CD4-positive, alpha-beta T cell treated with Interleukin-6 at 100 ng/mL for 8 hours (primary cell): ENCODE results near the gene HAUS6.
"Not testable (repeated sequence)": the region's sequence is repeated elsewhere in the genome, so short reads cannot be mapped to it uniquely, and the experiment has no call there.

Experiments
- DNase-seq: peaks from one replicate; pipeline ENCODE4 v3.0.0-alpha.2; 2020; ENCODE audit warnings: mixed read lengths, low spot score

Gene HAUS6

DNA sequence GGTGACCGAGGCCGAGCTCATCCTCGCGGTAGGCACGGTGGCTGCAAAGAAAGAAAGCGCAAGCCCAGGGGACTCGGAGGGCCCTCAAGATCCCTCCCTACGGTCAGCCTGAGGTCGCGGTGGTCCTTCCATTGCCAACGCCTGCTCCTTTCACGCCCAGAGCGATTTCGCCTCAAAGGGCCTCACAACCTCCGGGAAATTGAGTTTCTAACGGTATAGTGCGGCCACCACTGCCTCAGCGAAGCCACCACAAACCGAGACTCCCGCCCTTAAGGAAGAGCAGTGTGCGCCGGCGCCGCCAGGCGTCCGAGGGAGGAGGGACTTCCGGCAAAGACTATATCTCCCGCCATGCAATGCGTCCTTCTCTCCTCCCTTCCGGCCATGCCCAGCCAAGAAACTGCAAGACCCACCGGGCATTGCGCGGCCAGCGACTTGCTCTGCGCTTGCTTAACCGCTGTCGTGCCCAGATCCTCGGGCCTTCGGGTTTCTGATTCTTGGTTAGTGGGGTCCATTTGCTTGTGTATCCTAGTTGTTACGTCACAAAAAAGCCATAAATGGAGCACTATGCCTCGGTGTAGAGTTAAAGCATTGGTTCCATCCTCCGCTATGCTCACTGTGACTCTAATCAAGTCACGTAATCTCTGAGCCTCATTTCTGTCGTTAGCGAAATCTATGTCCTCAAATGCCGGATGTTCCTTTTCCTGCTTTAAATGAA, at the start of gene HAUS6:
Gene HAUS6 (minus strand): TSS at position 274 of the 715 bp plus-strand sequence. CDS start 253 bp downstream, at position 21.
- DNase-seq = peak; percentile 96

GRCh38 chr9:19152160-19152498, 49.4 kb upstream of the HAUS6 start:
- DNase-seq = not testable (repeated sequence)

- no peak for DNase-seq
Measured at GRCh38 chr9:19151425-19152159, 48.9 kb upstream of the HAUS6 start.

GRCh38 chr9:19149230-19149629, 46.5 kb upstream of the HAUS6 start:
- DNase-seq = no peak

- no peak for DNase-seq
Measured at GRCh38 chr9:19148187-19148586, 45.5 kb upstream of the HAUS6 start.

GRCh38 chr9:19146441-19147024, 43.8 kb upstream of the HAUS6 start:
- DNase-seq = no peak

DNA sequence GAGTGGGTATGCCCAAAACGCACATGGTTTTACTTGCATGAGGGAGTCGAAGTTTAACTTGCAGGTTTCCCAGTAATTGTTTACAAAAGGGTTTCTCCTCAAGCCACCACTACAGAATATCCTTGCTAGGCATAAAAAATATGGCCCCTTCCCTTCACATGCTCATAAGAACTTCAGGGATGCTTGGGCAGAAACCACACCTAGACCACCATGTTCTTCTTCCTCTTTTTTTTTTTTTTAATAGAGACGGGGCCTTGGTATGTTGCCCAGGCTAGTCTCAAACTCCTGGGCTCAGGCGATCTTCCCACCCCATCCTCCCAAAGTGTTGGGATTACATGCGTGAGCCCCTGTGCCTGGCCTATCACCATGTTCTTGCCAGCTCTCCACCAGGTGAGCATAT, 43.2 kb upstream of the HAUS6 start:
- no peak for DNase-seq

DNA sequence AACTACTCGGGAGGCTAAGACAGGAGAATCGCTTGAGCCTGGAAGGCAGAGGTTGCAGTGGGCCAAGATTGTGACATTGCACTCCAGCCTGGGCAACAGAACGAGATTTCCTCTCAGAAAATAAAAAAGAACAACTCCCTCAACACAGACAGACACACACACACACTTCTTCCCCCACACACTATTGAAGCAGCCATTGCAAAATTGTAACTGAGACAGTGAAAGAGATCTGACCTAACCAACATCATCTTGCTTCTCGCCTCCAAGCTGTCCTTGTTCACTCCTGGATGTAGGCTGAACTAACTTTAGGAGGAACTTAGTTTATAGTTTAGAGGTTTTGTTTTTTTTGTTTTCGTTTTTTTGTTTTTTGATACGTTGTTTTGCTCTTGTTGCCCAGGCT, 37.6 kb upstream of the HAUS6 start:
- no peak for DNase-seq

- DNase-seq = no peak
Measured at GRCh38 chr9:19138084-19138483, 35.4 kb upstream of the HAUS6 start.

DNA sequence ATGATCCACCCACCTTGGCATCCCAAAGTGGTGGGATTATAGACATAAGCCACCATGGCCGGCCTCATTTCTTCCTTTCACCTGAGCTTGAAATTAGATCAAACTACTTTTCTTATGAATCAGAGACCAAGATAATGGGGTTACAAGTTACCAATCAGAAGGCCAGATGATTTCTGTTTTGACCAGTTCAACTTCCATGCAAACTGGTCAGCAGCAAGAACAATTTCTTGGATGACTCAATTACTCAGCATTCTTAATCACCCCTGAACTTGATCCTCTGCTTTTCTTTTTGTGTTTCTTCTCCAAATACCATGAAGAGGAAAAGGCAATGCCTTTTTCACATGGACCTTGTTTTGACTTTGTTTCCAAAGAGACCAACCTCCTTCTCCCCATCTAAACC, 34.6 kb upstream of the HAUS6 start:
- no peak for DNase-seq

DNA sequence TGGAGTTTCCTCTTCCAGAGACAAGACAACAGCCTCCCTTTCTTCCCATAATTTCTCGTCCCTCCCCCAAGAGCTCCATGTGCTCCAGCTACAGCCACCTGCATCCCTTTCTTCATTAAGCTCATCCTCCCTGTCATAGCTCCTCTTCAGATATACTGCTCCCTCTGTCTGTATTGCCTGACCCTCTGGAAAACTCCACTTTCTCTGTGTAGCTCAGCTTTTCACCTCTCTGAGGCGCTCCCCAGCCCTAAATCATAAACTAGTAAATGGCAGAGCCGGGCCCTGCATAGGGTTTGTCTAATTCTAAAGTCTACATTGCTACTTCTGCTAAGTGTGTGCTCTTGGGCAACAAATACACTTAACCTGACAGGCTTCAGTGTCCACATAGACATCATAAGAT, 33.4 kb upstream of the HAUS6 start:
- DNase-seq = no peak

DNA sequence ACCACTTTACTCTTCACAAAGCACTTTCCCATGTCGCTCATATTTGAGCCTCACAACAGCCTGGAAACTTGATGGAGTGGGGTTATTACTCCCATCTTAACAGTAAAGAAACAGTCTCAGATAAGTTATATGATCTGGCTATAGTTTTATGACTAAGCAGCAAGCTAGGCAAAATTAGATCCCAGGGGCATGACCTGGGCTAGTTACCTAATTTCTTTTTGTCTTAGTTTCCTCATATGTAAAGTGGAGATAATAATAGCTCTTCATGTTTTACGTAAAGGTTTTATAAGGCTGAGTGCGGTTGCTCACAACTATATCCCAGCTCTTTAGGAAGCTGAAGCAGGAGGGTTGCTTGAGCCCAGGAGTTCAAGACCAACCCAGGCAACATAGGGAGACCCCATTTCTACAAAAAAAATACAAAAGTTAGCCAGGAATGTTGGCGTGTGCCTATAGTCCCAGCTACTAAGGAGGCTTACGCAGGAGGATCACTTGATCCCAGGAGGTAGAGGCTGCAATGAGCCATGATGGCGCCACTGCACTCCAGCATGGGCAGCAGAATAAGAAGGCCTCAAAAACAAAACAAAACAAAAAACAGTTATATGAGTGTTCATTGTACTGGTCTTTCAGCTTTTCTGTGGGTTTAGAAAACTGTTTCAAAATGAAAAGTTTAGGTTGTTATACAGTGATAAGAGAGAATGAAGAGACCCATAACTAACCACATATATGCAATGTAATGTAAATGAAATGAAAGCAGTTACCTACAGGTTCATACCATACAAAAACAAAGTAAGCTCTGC, 31.0 kb upstream of the HAUS6 start:
- no peak for DNase-seq

DNA sequence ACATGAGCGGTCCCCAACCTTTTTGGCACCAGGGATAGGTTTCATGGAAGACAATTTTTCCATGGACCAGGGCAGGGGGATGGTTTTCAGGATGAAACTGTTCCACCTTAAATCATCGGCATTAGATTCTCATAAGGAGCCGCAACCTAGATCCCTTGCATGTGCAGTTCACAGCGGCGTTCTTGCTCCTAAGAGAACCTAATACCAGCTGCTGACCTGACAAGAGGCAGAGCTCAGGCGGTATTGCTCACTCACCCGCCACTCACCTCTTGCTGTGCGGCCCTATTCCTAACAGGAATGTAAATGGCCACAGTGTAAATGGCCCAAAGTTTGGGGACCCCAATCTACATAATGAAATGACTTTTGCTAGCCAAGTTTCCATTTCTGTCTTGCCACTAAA, 27.7 kb upstream of the HAUS6 start:
- DNase-seq = no peak

GRCh38 chr9:19127871-19128500, 25.3 kb upstream of the HAUS6 start:
- peak; percentile 20 for DNase-seq

DNA sequence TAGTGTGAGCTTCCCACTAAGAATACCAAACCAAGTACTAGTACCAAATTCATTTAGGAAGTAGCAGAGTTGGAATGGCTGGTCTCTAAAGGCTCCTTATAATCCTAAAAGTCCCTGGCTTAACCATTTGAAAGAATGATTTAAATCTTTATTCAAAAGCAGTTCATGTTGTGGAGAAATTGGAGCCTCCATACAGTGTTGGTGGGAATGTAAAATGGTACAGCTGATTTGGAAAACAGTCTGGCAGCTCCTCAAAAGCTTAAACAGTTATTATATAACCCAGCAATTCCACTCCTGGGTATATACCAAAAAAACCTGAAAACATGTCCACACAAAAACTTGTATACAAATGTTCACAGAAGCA, 21.7 kb upstream of the HAUS6 start:
- DNase-seq = no peak

- no peak for DNase-seq
Measured at GRCh38 chr9:19122490-19123042, 19.9 kb upstream of the HAUS6 start.

DNA sequence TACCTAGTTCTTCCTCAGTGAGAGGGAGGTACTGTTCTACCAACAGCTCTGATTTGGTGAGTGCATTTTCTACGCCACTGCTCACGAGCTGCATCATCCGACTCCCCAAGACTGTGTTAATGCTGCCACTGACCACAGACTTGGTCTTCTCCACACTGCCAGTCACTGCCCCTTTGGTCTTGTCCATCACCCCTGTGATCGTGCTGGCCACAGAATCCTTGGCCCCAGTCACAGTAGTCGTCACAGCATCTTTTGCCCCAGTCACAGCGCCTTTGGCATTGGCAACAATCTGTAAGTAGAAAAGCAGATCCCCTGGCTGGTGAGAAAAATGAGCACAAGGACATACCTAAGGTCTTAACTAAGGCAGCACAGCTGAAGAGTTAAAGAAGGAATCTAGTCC, 18.2 kb upstream of the HAUS6 start:
- DNase-seq = no peak

DNA sequence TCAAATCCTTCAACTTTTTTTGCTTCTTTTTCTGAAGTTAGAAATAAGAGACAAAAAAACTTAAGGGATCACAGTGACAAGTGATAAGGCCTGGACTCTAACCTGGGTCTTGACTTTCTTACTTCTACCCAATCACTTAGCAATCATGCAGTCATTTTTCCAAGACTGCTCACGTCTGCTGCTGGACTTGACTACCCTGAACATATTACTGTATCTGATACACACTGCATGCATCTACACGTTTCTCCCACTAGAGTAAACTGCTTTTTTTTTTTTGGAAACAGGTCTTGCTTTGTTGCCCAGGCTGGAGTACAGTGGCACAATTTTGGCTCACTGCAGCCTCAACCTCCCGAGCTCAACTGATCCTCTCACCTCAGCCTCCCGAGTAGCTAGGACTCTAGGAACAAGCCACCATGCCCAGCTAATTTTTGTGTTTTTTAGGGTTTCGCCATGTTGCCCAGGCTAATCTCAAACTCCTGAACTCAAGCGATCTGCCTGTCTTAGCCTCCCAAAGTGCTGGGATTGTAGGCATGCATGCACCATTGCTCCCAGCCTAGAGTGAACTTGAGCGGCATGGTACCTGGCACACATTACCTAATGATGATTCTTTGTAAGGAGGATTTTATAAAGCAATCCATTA, 17.2 kb upstream of the HAUS6 start:
- no peak for DNase-seq

DNA sequence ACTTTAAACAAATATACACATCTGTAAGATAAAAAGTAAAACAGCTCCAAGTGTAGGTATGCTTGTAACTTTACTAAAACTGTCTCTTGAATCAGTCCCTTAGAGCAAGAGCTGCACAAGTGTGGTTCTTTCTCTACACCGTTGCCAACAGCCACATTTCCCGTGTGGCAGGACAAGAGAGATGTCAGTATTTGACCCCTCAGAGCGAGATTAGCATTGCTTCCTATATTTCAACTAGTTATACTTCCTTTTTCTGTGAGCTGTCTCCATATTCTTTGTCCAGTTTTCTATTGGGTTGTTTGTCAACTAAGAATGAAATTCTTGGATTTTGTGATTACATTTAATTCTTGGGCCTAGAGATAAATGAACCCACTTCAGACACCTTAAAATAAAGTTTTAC, 16.5 kb upstream of the HAUS6 start:
- DNase-seq = no peak

- no peak for DNase-seq
Measured at GRCh38 chr9:19117039-19117716, 14.5 kb upstream of the HAUS6 start.
